NCI-H2029 (cell line): ENCODE data around the gene TMEM184C.

Experiments
- DNase-seq: peaks from one replicate; lab custom pipeline; 2025; lab: John Stamatoyannopoulos, UW

The TMEM184C gene

GRCh38 chr4:147599769-147600168 lies 17.4 kb upstream of the TMEM184C start:
- DNase-seq = no peak

- DNase-seq = no peak
Measured at GRCh38 chr4:147605499-147605898, 11.7 kb upstream of the TMEM184C start.

- DNase-seq = no peak
Measured at GRCh38 chr4:147607471-147607870, 9.7 kb upstream of the TMEM184C start.

GRCh38 chr4:147610686-147611085 lies 6.5 kb upstream of the TMEM184C start:
- no peak for DNase-seq

- no peak for DNase-seq
Measured at GRCh38 chr4:147616849-147617172, 386 bp upstream of the TMEM184C start.

GRCh38 chr4:147617841-147618691 lies 869 bp downstream of the TMEM184C start:
- no peak for DNase-seq

GRCh38 chr4:147620315-147620714 lies 3.1 kb downstream of the TMEM184C start:
- DNase-seq = no peak

GRCh38 chr4:147625733-147626132 lies 8.5 kb downstream of the TMEM184C start:
- DNase-seq = no peak

GRCh38 chr4:147626903-147627302 lies 9.7 kb downstream of the TMEM184C start:
- no peak for DNase-seq

GRCh38 chr4:147628415-147628814 lies 11.2 kb downstream of the TMEM184C start:
- DNase-seq = no peak

GRCh38 chr4:147629783-147630730 lies 12.9 kb downstream of the TMEM184C start:
- DNase-seq = no peak

GRCh38 chr4:147633113-147633512 lies 15.9 kb downstream of the TMEM184C start:
- DNase-seq = no peak

GRCh38 chr4:147633643-147634042 lies 16.4 kb downstream of the TMEM184C start:
- no peak for DNase-seq

- no peak for DNase-seq
Measured at GRCh38 chr4:147635348-147635747, 18.2 kb downstream of the TMEM184C start.

- no peak for DNase-seq
Measured at GRCh38 chr4:147638365-147638764, 21.2 kb downstream of the TMEM184C start.

- DNase-seq = no peak
Measured at GRCh38 chr4:147638942-147639341, 21.7 kb downstream of the TMEM184C start.

- DNase-seq = no peak
Measured at GRCh38 chr4:147639388-147639787, 22.2 kb downstream of the TMEM184C start.

- no peak for DNase-seq
Measured at GRCh38 chr4:147640331-147640730, 23.1 kb downstream of the TMEM184C start.

- DNase-seq = no peak
Measured at GRCh38 chr4:147643616-147644015, 26.4 kb downstream of the TMEM184C start.

- DNase-seq = no peak
Measured at GRCh38 chr4:147644471-147644870, 27.3 kb downstream of the TMEM184C start.

- DNase-seq = no peak
Measured at GRCh38 chr4:147645099-147645498, 27.9 kb downstream of the TMEM184C start.

- no peak for DNase-seq
Measured at GRCh38 chr4:147648656-147649055, 31.5 kb downstream of the TMEM184C start.

- DNase-seq = no peak
Measured at GRCh38 chr4:147651563-147651962, 34.4 kb downstream of the TMEM184C start.
